Measurements from ENCODE around the gene COA1. TPM values are rescaled to one million over a fixed set of nuclear protein-coding genes. Genes with fewer than 3 reads are reported as not detected.
A peak's percentile ranks its signal among the peaks of the same experiment; 100 is the strongest.

COA1 gene
- total RNA-seq, 1 experiment from 2014 or later = 151 TPM

- H3F3A ChIP-seq (ENCODE audit: insufficient read depth, low read depth) = peaks cover 92% of the 10 kb centered on the region
- intact Hi-C loops (cut with micrococcal nuclease; ENCODE audit: unreplicated experiment) = no loop called here
- H3K9me2 ChIP-seq (ENCODE audit: insufficient read depth) = no peaks in the 10 kb centered on the region
- H3K4me3 ChIP-seq = no peak overlapping the region
- no peaks in the 10 kb centered on the region for H3K27me3 ChIP-seq (ENCODE audit: insufficient read depth, low read depth)
- BruUV-seq (replicated peaks) = no TSS peak
- H3K9me3 ChIP-seq (ENCODE audit: insufficient read depth, low read depth) = peaks cover 7% of the 10 kb centered on the region; the same call in 1 of the 2 replicates
- TF ChIP-seq CTCF (conservative IDR thresholded peaks at IDR 0.05) = no peak
- no peak for TF ChIP-seq EZH2 (IDR thresholded peaks at IDR 0.05; ENCODE audit: low read depth)
- no peak overlapping the region for H3K4me2 ChIP-seq
- peak overlapping the region; percentile 4; the same call in 1 of the 2 replicates for H3K27ac ChIP-seq
- no peaks in the 10 kb centered on the region for H4K20me1 ChIP-seq (ENCODE audit: insufficient read depth)
- no peak for DNase-seq
- peaks cover 87% of the 10 kb centered on the region for H3K36me3 ChIP-seq (ENCODE audit: low read depth)
- no peaks in the 10 kb centered on the region for H3K4me1 ChIP-seq (replicated peaks; ENCODE audit: insufficient read depth)
- ChIA-PET CTCF (no interaction called here), POLR2A (ENCODE audit: unreplicated experiment) (no interaction called here)
- 0 out of 2 replicates have a peak, but pooled peaks cover 10% of the 10 kb centered on the region for H3K79me2 ChIP-seq (ENCODE audit: low read depth)
- no peak overlapping the region for H2AFZ ChIP-seq
Observed at GRCh38 chr7:43625980-43626379, 103.3 kb downstream of the COA1 start.

GRCh38 chr7:43625453-43625852, 103.9 kb downstream of the COA1 start:
- no peak overlapping the region for H2AFZ ChIP-seq
- H3K27ac ChIP-seq = no peak overlapping the region; the same call in 1 of the 2 replicates
- CTCF ChIA-PET = no interaction called here

GRCh38 chr7:43624156-43624555, 105.2 kb downstream of the COA1 start:
- H3K79me2 ChIP-seq (ENCODE audit: low read depth) = 0 out of 2 replicates have a peak, but pooled peaks cover 10% of the 10 kb centered on the region
- intact Hi-C loops (cut with micrococcal nuclease; ENCODE audit: unreplicated experiment) = no loop called here
- no peak overlapping the region for H3K4me2 ChIP-seq

More at GRCh38 chr7:43625453-43625852, 103.9 kb downstream of the COA1 start:
- 0 out of 2 replicates have a peak, but pooled peaks cover 10% of the 10 kb centered on the region for H3K79me2 ChIP-seq (ENCODE audit: low read depth)
- no peak overlapping the region for H3K4me3 ChIP-seq
- H3K27me3 ChIP-seq (ENCODE audit: insufficient read depth, low read depth) = no peaks in the 10 kb centered on the region
- POLR2A ChIA-PET (ENCODE audit: unreplicated experiment) = no interaction called here
- no TSS peak for BruUV-seq (replicated peaks)
- H3F3A ChIP-seq (ENCODE audit: insufficient read depth, low read depth) = peaks cover 87% of the 10 kb centered on the region
- peaks cover 7% of the 10 kb centered on the region; the same call in 1 of the 2 replicates for H3K9me3 ChIP-seq (ENCODE audit: insufficient read depth, low read depth)
- peaks cover 82% of the 10 kb centered on the region for H3K36me3 ChIP-seq (ENCODE audit: low read depth)
- no peaks in the 10 kb centered on the region for H4K20me1 ChIP-seq (ENCODE audit: insufficient read depth)
- DNase-seq = no peak
- TF ChIP-seq CTCF (conservative IDR thresholded peaks at IDR 0.05) (no peak), EZH2 (IDR thresholded peaks at IDR 0.05; ENCODE audit: low read depth) (no peak)
- intact Hi-C loops (cut with micrococcal nuclease; ENCODE audit: unreplicated experiment) = no loop called here
- no peak overlapping the region for H3K4me2 ChIP-seq
- no peaks in the 10 kb centered on the region for H3K4me1 ChIP-seq (replicated peaks; ENCODE audit: insufficient read depth)
- no peaks in the 10 kb centered on the region for H3K9me2 ChIP-seq (ENCODE audit: insufficient read depth)

More at GRCh38 chr7:43624156-43624555, 105.2 kb downstream of the COA1 start:
- no peak for DNase-seq
- BruUV-seq (replicated peaks) = no TSS peak
- TF ChIP-seq EZH2 (IDR thresholded peaks at IDR 0.05; ENCODE audit: low read depth) = no peak
- Histone ChIP-seq H2AFZ (no peak overlapping the region), H3K9me2 (ENCODE audit: insufficient read depth) (no peaks in the 10 kb centered on the region), H3K27me3 (ENCODE audit: insufficient read depth, low read depth) (no peaks in the 10 kb centered on the region), H3K9me3 (ENCODE audit: insufficient read depth, low read depth) (peaks cover 7% of the 10 kb centered on the region; the same call in 1 of the 2 replicates), H4K20me1 (ENCODE audit: insufficient read depth) (no peaks in the 10 kb centered on the region; the same call in 1 of the 2 replicates), H3K4me3 (no peak overlapping the region), H3F3A (ENCODE audit: insufficient read depth, low read depth) (peaks cover 82% of the 10 kb centered on the region), H3K4me1 (replicated peaks; ENCODE audit: insufficient read depth) (no peaks in the 10 kb centered on the region), H3K36me3 (ENCODE audit: low read depth) (peaks cover 84% of the 10 kb centered on the region), H3K27ac (no peak overlapping the region)
- ChIA-PET CTCF (no interaction called here), POLR2A (ENCODE audit: unreplicated experiment) (no interaction called here)
